Thyroid gland (tissue), 4 donors: ENCODE measurements around the gene ADTRP. TPM values are rescaled to one million over a fixed set of nuclear protein-coding genes. Genes with fewer than 3 reads are reported as not detected.

Source experiments
- DNase-seq, 2 donors: peaks; one replicate each; pipeline ENCODE4 v3.0.0-alpha.2; 2019
- H3K27ac ChIP-seq, 3 donors: fragments of 200-600 bp; sonication (generic); 1 replicate in 2 of 3; 2 replicates in 1 of 3; pipeline ENCODE4 v1.5.1; 2016 to 2019; ENCODE audit warnings: mild to moderate bottlenecking in 1 of 3, moderate library complexity in 1 of 3
- H3K27me3 ChIP-seq: fragments of 200-600 bp; sonication (generic); one replicate; pipeline ENCODE4 v1.5.1; 2019
- H3K36me3 ChIP-seq, 2 donors: fragments of 200-600 bp; sonication (generic); one replicate each; pipeline ENCODE4 v1.5.1; 2016 to 2019
- H3K4me1 ChIP-seq, 2 donors: fragments of 200-600 bp; sonication (generic); one replicate each; pipeline ENCODE4 v1.5.1; 2017 to 2019
- H3K4me3 ChIP-seq, 3 donors: fragments of 200-600 bp; sonication (generic); replicated peaks in 1 of 3; 1 replicate in 2 of 3; 2 replicates in 1 of 3; pipeline ENCODE4 v1.5.1; 2016; ENCODE audit warnings: mild to moderate bottlenecking in 1 of 3
- H3K9me3 ChIP-seq: fragments of 200-600 bp; sonication (generic); one replicate; pipeline ENCODE4 v1.5.1; 2017
- CTCF ChIP-seq, 6 experiments: fragments of 200-600 bp in 3 of 6; fragments of 450-650 bp in 3 of 6; sonication (generic) in 3 of 6; IDR thresholded peaks; one replicate each; pipeline ENCODE4 v1.5.1; 2016 to 2019; ENCODE audit warnings: antibody characterized with exemption in 6 of 6, mild to moderate bottlenecking in 2 of 6, inconsistent platforms in 1 of 6, moderate library complexity in 1 of 6
- POLR2A ChIP-seq, 2 donors: fragments of 450-650 bp; IDR thresholded peaks; one replicate each; pipeline ENCODE4 v1.6.1; 2017; ENCODE audit warnings: antibody characterized with exemption in 2 of 2, mild to moderate bottlenecking in 2 of 2, moderate library complexity in 1 of 2
- WGBS, 2 donors: methylation state at CpG; one replicate each; pipeline ENCODE4 v1.1.5; 2017; 5-methylcytosine and 5-hydroxymethylcytosine counted together
- intact Hi-C: fragments of 100-400 bp; cut with DNase I; formaldehyde crosslinking; loops from one replicate; pipeline ENCODE4 v1.15.1; 2023
- total RNA-seq, 4 donors: library from RNA; depleted of rRNA; stranded (reverse); fragments of >200 nt; gene quantifications; one replicate each; pipeline ENCODE4 v1.2.3, GENCODE V29; 2016

Gene ADTRP
- total RNA-seq, 4 donors from 2014 or later: 0.40 to 3.5 TPM; not detected in 2

GRCh38 chr6:11738661-11739375, 39.8 kb downstream of the ADTRP start:
- no peak for DNase-seq
- 63 to 72% methylated on average over 8 of the region's 8 CpGs for WGBS, 2 donors
- H3K4me3 ChIP-seq: no peak overlapping the region
- H3K27ac ChIP-seq: no peak overlapping the region
- H3K36me3 ChIP-seq: no peaks in the 10 kb centered on the region
- intact Hi-C loops: no loop called here
- H3K27me3 ChIP-seq: no peaks in the 10 kb centered on the region
- no peaks in the 10 kb centered on the region for H3K9me3 ChIP-seq
- TF ChIP-seq POLR2A (IDR thresholded peaks at IDR 0.05): no peak
- TF ChIP-seq CTCF (IDR thresholded peaks at IDR 0.05): no peak
- H3K4me1 ChIP-seq: peaks cover 4 to 32% of the 10 kb centered on the region in 2 donors

GRCh38 chr6:11738234-11738633, 40.4 kb downstream of the ADTRP start:
- Histone ChIP-seq H3K27ac (no peak overlapping the region), H3K27me3 (no peaks in the 10 kb centered on the region), H3K4me1 (peaks cover 4 to 32% of the 10 kb centered on the region in 2 donors), H3K36me3 (no peaks in the 10 kb centered on the region), H3K9me3 (no peaks in the 10 kb centered on the region), H3K4me3 (no peak overlapping the region)
- TF ChIP-seq CTCF (IDR thresholded peaks at IDR 0.05): no peak
- WGBS, 2 donors: 57 to 58% methylated on average over 3 of the region's 3 CpGs
- DNase-seq: no peak
- intact Hi-C loops: no loop called here

- intact Hi-C loops: no loop called here
- H3K4me3 ChIP-seq: no peak overlapping the region
- 88 to 89% methylated on average over 7 of the region's 7 CpGs for WGBS, 2 donors
- no peak overlapping the region for H3K27ac ChIP-seq
- no peaks in the 10 kb centered on the region for H3K36me3 ChIP-seq
- H3K4me1 ChIP-seq: peaks cover 8 to 36% of the 10 kb centered on the region in 2 donors
- no peak for DNase-seq
- no peaks in the 10 kb centered on the region for H3K9me3 ChIP-seq
- no peaks in the 10 kb centered on the region for H3K27me3 ChIP-seq
- TF ChIP-seq POLR2A (IDR thresholded peaks at IDR 0.05) (no peak), CTCF (IDR thresholded peaks at IDR 0.05) (no peak)
These were observed 42.0 kb downstream of the ADTRP start for GRCh38 chr6:11736601-11737000.

GRCh38 chr6:11734861-11735613, 43.6 kb downstream of the ADTRP start:
- intact Hi-C loops: no loop called here
- no peak for DNase-seq
- 66 to 72% methylated on average over 6 of the region's 6 CpGs for WGBS, 2 donors

More at GRCh38 chr6:11734861-11735613, 43.6 kb downstream of the ADTRP start:
- Histone ChIP-seq H3K4me1 (peaks cover 11 to 43% of the 10 kb centered on the region in 2 donors), H3K27ac (peak overlapping the region in 1 of 3 donors; percentile 19), H3K9me3 (no peaks in the 10 kb centered on the region), H3K36me3 (no peaks in the 10 kb centered on the region), H3K27me3 (no peaks in the 10 kb centered on the region), H3K4me3 (no peak overlapping the region)
- no peak for TF ChIP-seq CTCF (IDR thresholded peaks at IDR 0.05)
- no peak for TF ChIP-seq POLR2A (IDR thresholded peaks at IDR 0.05)
